Cardiac muscle cell (in vitro differentiated cells and primary cell): ENCODE measurements around the gene INO80. TPM values are rescaled to one million over a fixed set of nuclear protein-coding genes. Genes with fewer than 3 reads are reported as not detected.

ENCODE experiments used
- DNase-seq, 2 donors: peaks; one replicate each; pipeline versions ENCODE4 v3.0.0 to v3.0.0-alpha.2; 2010 to 2017; ENCODE audit warnings: low read depth in 1 of 2, low spot score in 1 of 2
- H3K27ac ChIP-seq: fragments of 200-600 bp; sonication (generic); 2 replicates; pipeline ENCODE4 v1.5.1; 2016
- H3K27me3 ChIP-seq: fragments of 200-600 bp; sonication (generic); 2 replicates; pipeline ENCODE4 v1.6.0; 2016; ENCODE audit warnings: control low read depth
- H3K36me3 ChIP-seq: fragments of 200-600 bp; sonication (generic); 2 replicates; pipeline ENCODE4 v1.5.1; 2016; ENCODE audit warnings: control low read depth
- H3K4me1 ChIP-seq: fragments of 200-600 bp; sonication (generic); 2 replicates; pipeline ENCODE4 v1.8.1; 2017; ENCODE audit warnings: low read depth, mild to moderate bottlenecking, mixed run types
- H3K4me3 ChIP-seq: fragments of 200-600 bp; sonication (generic); 2 replicates; pipeline ENCODE4 v1.5.1; 2016; ENCODE audit warnings: mild to moderate bottlenecking
- H3K9me3 ChIP-seq: fragments of 200-600 bp; sonication (generic); 2 replicates; pipeline ENCODE4 v1.5.1; 2017; ENCODE audit warnings: low read depth, mild to moderate bottlenecking, control low read depth
- polyA plus RNA-seq: library from polyadenylated mRNA; unstranded; fragments of >200 nt; fragmentation: Nextera tagmentation; extraction: Ambion mirVana; gene quantifications from 2 replicates; pipeline ENCODE4 v1.2.1, GENCODE V29; 2016
- total RNA-seq: library from RNA; depleted of rRNA; stranded (reverse); fragments of >200 nt; gene quantifications from 2 replicates; pipeline ENCODE4 v1.2.3, GENCODE V29; 2016
- TF ChIP-seq, protein P1 (sequence below): IDR thresholded peaks from 2 replicates; pipeline ENCODE4 v1.5.1; 2012; ENCODE audit warnings: low read depth, mild to moderate bottlenecking, low read length

The INO80 gene
- total and polyA plus RNA-seq, 2 experiments from 2014 or later: 6.0 to 14.0 TPM

DNA sequence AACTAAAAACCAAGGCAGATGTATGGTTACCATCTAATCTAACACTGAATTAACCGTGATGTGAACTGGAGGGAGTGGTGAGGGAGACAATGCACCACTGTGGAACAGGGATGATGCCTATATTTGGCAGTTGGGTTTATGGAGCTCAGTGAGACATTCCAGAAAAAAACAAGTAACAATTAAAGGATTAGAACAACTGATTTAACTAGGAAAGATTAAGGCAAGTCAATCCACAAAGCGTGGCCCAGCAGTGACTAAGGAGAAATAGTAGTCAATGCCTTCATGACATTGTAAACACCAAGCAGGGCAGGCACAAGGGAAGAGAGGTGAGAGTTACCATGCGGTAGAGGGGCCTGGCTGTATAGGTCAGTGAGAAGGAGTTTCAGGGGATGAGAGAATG lies 124.7 kb downstream of the INO80 start:
- Histone ChIP-seq H3K4me1 (no peaks in the 10 kb centered on the region), H3K9me3 (no peaks in the 10 kb centered on the region), H3K36me3 (peaks cover 38% of the 10 kb centered on the region), H3K4me3 (no peak overlapping the region), H3K27me3 (no peaks in the 10 kb centered on the region), H3K27ac (no peak overlapping the region)
- DNase-seq: no peak
- TF ChIP-seq, protein P1, sequence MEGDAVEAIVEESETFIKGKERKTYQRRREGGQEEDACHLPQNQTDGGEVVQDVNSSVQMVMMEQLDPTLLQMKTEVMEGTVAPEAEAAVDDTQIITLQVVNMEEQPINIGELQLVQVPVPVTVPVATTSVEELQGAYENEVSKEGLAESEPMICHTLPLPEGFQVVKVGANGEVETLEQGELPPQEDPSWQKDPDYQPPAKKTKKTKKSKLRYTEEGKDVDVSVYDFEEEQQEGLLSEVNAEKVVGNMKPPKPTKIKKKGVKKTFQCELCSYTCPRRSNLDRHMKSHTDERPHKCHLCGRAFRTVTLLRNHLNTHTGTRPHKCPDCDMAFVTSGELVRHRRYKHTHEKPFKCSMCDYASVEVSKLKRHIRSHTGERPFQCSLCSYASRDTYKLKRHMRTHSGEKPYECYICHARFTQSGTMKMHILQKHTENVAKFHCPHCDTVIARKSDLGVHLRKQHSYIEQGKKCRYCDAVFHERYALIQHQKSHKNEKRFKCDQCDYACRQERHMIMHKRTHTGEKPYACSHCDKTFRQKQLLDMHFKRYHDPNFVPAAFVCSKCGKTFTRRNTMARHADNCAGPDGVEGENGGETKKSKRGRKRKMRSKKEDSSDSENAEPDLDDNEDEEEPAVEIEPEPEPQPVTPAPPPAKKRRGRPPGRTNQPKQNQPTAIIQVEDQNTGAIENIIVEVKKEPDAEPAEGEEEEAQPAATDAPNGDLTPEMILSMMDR: no peak

DNA sequence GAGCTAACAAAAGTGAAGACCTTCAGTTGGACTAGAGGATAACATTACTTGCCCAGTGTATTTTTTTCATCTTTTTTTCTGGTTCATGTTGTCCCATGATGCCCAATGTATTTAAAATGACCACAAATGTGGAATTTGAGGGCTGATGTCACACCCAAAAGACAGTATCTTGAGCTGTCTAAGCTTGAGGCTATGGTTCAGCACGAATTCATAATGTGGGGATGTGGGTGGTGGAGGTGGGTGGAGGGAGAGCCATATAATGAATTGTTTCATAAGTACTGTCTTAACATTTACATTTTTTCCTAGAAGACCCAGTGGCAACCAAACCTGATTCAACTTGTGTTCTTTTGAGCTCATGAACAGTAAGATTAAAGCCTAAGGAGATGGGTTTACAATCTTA lies 125.3 kb downstream of the INO80 start:
- Histone ChIP-seq H3K9me3 (no peaks in the 10 kb centered on the region), H3K4me1 (no peaks in the 10 kb centered on the region), H3K36me3 (peaks cover 35% of the 10 kb centered on the region), H3K27me3 (no peaks in the 10 kb centered on the region), H3K27ac (no peak overlapping the region), H3K4me3 (no peak overlapping the region)
- TF ChIP-seq, protein P1: no peak
- DNase-seq: no peak

DNA sequence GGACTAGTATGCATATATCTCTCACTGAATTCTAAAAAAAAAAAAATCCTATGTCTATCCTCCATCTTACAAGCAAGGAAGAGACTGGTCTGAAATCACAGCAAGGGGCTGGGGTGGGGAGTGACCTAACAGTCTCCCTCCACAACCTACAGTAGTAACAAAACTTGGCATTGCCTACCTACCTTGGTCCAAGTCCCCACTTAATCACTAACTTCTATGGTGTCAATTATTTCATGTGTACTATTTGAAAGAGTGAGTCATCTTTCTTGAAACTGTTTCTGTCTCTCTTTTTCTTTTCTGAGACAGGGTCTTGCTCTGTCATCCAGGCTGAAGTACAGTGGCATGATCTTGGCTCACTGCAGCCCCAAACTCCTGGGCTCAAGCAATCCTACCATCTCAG lies 126.0 kb downstream of the INO80 start:
- DNase-seq: no peak
- no peaks in the 10 kb centered on the region for H3K9me3 ChIP-seq
- no peaks in the 10 kb centered on the region for H3K27me3 ChIP-seq
- no peaks in the 10 kb centered on the region for H3K4me1 ChIP-seq
- no peak overlapping the region for H3K4me3 ChIP-seq
- no peak overlapping the region for H3K27ac ChIP-seq
- TF ChIP-seq, protein P1: no peak
- H3K36me3 ChIP-seq: peaks cover 41% of the 10 kb centered on the region

DNA sequence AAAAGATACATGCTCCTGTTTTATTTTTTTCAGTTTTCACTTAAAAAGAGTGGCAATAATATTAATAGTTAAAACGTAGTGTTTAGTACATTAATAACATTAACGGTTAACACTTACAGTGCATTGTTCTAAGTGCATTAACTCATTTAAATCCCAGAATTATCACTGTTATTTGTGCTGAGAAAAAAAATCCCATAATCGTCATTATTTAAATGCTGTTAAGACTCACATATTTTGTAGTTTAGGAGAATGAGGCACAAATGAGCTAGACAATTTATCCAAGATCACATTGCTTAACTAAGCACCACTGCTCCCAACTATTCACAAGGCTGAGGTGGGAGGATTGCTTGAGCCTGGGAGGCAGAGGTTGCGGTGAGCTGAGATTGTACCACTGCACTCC lies 127.9 kb downstream of the INO80 start:
- no peak overlapping the region for H3K4me3 ChIP-seq
- H3K27ac ChIP-seq: no peak overlapping the region
- DNase-seq: no peak
- TF ChIP-seq, protein P1: no peak
- H3K9me3 ChIP-seq: no peaks in the 10 kb centered on the region
- H3K27me3 ChIP-seq: no peaks in the 10 kb centered on the region
- no peaks in the 10 kb centered on the region for H3K4me1 ChIP-seq
- H3K36me3 ChIP-seq: peaks cover 49% of the 10 kb centered on the region

DNA sequence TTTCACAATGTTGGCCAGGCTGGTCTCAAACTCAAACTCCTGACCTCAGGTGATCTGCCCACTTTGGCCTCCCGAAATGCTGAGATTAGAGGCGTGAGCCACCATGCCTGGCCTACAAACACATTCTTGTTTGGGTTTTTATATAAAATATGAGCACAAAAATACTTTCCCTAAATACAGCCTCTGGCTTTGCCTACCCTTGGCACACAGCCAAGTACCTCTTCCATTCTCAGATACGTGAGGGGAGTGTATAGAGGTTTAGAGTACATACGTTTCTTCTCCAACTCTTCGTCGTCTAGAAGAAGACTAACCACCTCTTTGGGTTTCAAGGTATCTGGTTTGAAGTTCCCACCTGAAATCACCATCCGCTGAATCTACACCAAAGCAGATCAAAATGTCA lies 129.3 kb downstream of the INO80 start:
- Histone ChIP-seq H3K36me3 (peaks cover 63% of the 10 kb centered on the region), H3K9me3 (no peaks in the 10 kb centered on the region), H3K27ac (no peak overlapping the region), H3K4me1 (no peaks in the 10 kb centered on the region), H3K27me3 (no peaks in the 10 kb centered on the region), H3K4me3 (no peak overlapping the region)
- no peak for DNase-seq
- TF ChIP-seq, protein P1: no peak
